Mesothelial cell of epicardium (in vitro differentiated cells): ENCODE results near the gene PPP4R4. TPM values are rescaled to one million over a fixed set of nuclear protein-coding genes. Genes with fewer than 3 reads are reported as not detected.

ENCODE experiments used
- DNase-seq, 2 experiments: peaks; one replicate each; pipeline ENCODE4 v3.0.0; 2021; ENCODE audit warnings: low spot score in 2 of 2; ENCODE audit not compliant: unreplicated experiment in 2 of 2
- H3K27ac Mint-ChIP-seq: 2 replicates; pipeline ENCODE4 v1.8.0; 2021; ENCODE audit warnings: mixed read lengths
- H3K27me3 Mint-ChIP-seq: 2 replicates; pipeline ENCODE4 v1.8.0; 2021; ENCODE audit warnings: low read depth, mixed read lengths
- H3K36me3 Mint-ChIP-seq: 2 replicates; pipeline ENCODE4 v1.8.0; 2021; ENCODE audit warnings: mixed read lengths
- H3K4me1 Mint-ChIP-seq: 2 replicates; pipeline ENCODE4 v1.8.0; 2021; ENCODE audit warnings: mixed read lengths
- H3K4me3 Mint-ChIP-seq: 2 replicates; pipeline ENCODE4 v1.8.0; 2021; ENCODE audit warnings: mild to moderate bottlenecking, moderate library complexity, mixed read lengths
- H3K9me3 Mint-ChIP-seq: 2 replicates; pipeline ENCODE4 v1.8.0; 2021; ENCODE audit warnings: mixed read lengths
- CTCF ChIP-seq: fragments of 200-600 bp; sonication (generic); IDR thresholded peaks from one replicate; pipeline ENCODE4 v1.5.0; 2021; ENCODE audit warnings: antibody characterized with exemption; ENCODE audit not compliant: unreplicated experiment
- total RNA-seq: library from RNA; stranded (reverse); gene quantifications from 3 replicates; pipeline ENCODE4 v1.2.1, GENCODE V29; 2021

Gene PPP4R4
- total RNA-seq, 1 donor from 2014 or later: 0.54 TPM

- Mint-ChIP-seq H3K4me3 (no peak overlapping the region), H3K9me3 (peaks cover 12% of the 10 kb centered on the region), H3K27me3 (peaks cover 15% of the 10 kb centered on the region), H3K4me1 (no peaks in the 10 kb centered on the region), H3K36me3 (no peaks in the 10 kb centered on the region), H3K27ac (no peak overlapping the region)
- no peak for DNase-seq
- TF ChIP-seq CTCF: no peak
These were observed 34.7 kb upstream of the PPP4R4 start for GRCh38 chr14:94139421-94139820.

- Mint-ChIP-seq H3K4me1 (no peaks in the 10 kb centered on the region), H3K4me3 (no peak overlapping the region), H3K9me3 (no peaks in the 10 kb centered on the region), H3K27ac (no peak overlapping the region), H3K36me3 (no peaks in the 10 kb centered on the region), H3K27me3 (peaks cover 4% of the 10 kb centered on the region)
- no peak for TF ChIP-seq CTCF
- DNase-seq: no peak
These were observed 31.9 kb upstream of the PPP4R4 start for GRCh38 chr14:94142247-94142646.

DNA sequence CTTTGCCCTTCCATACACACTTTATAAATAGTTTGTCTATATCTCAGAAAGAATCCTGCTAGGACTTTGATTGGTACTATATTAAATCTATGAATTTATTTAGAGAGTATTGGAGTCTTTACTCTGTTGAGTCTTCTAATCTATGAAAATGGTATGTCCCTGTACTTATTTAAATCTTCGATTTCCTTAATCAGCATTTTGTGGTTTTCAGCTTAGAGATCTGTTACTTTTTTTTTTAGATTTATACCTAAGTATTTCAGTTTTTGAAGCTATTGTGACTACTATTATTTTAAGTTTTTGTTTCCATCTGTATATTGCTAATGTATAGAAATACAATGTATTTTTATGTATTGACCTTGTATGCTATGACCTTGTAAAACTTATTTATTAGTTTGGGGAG, 31.3 kb upstream of the PPP4R4 start:
- no peaks in the 10 kb centered on the region for H3K4me1 Mint-ChIP-seq

GRCh38 chr14:94143239-94143638, 30.9 kb upstream of the PPP4R4 start:
- DNase-seq: no peak
- Mint-ChIP-seq H3K4me3 (no peak overlapping the region), H3K27ac (no peak overlapping the region), H3K4me1 (no peaks in the 10 kb centered on the region), H3K36me3 (no peaks in the 10 kb centered on the region), H3K27me3 (peaks cover 9% of the 10 kb centered on the region), H3K9me3 (peaks cover 2% of the 10 kb centered on the region)
- peak; percentile 20 for TF ChIP-seq CTCF

More for the DNA sequence above, 31.3 kb upstream of the PPP4R4 start:
- Mint-ChIP-seq H3K36me3 (no peaks in the 10 kb centered on the region), H3K27ac (no peak overlapping the region), H3K9me3 (no peaks in the 10 kb centered on the region), H3K4me3 (no peak overlapping the region), H3K27me3 (peaks cover 5% of the 10 kb centered on the region)
- TF ChIP-seq CTCF: no peak
- DNase-seq: no peak

DNA sequence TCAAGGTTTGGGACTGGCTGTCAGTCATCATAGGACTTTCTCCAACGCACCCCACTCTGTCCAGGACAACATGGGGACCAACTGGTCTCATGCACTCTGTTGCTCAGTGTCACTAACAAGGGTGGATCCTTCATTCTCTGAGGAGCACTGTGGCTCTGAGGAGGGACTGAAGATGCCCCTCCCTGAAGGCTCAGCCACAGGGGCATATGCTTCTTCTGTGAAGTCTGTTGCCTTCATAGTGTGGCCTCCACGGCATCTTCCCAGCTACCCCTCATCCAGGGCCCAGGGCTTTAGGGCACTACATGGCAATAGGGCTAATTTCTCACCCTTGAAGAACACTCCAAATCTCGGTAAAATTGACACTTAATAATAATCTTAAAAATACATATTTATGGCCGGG, 30.4 kb upstream of the PPP4R4 start:
- no peak for DNase-seq
- Mint-ChIP-seq H3K27ac (no peak overlapping the region), H3K27me3 (peaks cover 13% of the 10 kb centered on the region), H3K9me3 (peaks cover 3% of the 10 kb centered on the region), H3K4me1 (no peaks in the 10 kb centered on the region), H3K4me3 (no peak overlapping the region), H3K36me3 (no peaks in the 10 kb centered on the region)
- no peak for TF ChIP-seq CTCF

DNA sequence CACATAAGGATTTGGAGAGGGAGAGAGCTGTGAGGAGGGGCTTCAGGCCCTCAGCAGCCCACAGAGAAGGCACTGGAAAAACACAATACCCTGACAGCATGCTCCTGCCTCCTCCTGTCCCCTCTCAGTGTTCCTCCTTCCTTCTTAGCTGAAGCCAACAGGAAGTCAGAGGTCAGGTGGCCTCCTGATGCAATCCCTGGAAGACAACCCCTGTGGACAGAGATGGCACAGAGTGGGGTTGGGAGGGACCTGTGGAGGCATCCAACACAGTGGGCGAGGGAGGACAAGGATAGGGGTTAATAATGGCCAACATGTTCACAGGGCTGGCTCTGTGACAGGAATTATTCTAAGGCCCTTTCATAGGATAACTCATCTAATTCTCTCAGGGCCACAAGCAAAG, 29.4 kb upstream of the PPP4R4 start:
- no peak for TF ChIP-seq CTCF
- Mint-ChIP-seq H3K9me3 (peaks cover 7% of the 10 kb centered on the region), H3K27ac (no peak overlapping the region), H3K4me1 (no peaks in the 10 kb centered on the region), H3K4me3 (no peak overlapping the region), H3K36me3 (no peaks in the 10 kb centered on the region), H3K27me3 (peaks cover 21% of the 10 kb centered on the region)
- no peak for DNase-seq
